ENCODE data around the gene VPS13A.

VPS13A gene

DNA sequence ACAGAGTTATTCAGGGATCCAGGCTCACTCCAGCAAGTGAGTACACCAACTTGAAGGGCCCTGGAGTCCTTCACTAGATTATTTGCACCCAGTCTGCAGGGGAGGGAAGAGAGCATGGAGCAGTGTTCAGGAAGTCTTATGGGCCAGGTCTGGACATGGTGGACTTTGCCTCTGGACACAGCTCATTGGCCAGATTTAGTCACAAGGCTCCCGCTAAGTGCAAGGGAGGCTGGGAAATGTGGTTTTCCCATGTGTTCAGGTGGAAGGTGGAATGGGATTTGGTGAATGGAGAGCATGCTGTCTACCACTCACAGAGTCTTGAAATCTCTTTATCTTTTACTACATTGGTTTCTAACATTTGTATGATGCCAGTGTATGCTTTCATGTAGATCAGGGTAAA, 270.3 kb downstream of the VPS13A start:
- ChIA-PET POLR2A (no interaction called here), CTCF (interaction anchor here (0.7 to 2.6 kb wide), 2 partner anchors 10 to 355 kb away, joined by 3 to 19 read pairs; no protein-coding TSS in a partner anchor)
- TF ChIP-seq ZNF776 (tag by site-specific recombination; IDR thresholded peaks at IDR 0.05; ENCODE audit: borderline replicate concordance) = no peak
- TF ChIP-seq, protein P1, sequence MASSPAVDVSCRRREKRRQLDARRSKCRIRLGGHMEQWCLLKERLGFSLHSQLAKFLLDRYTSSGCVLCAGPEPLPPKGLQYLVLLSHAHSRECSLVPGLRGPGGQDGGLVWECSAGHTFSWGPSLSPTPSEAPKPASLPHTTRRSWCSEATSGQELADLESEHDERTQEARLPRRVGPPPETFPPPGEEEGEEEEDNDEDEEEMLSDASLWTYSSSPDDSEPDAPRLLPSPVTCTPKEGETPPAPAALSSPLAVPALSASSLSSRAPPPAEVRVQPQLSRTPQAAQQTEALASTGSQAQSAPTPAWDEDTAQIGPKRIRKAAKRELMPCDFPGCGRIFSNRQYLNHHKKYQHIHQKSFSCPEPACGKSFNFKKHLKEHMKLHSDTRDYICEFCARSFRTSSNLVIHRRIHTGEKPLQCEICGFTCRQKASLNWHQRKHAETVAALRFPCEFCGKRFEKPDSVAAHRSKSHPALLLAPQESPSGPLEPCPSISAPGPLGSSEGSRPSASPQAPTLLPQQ (tag by site-specific recombination; IDR thresholded peaks at IDR 0.05) = no peak
- TF ChIP-seq ZNF211 (tag by site-specific recombination; IDR thresholded peaks at IDR 0.05; ENCODE audit: low read depth) = no peak
- TF ChIP-seq ZNF146 (tag by site-specific recombination; IDR thresholded peaks at IDR 0.05) = no peak
- no peak for TF ChIP-seq ZNF514 (tag by site-specific recombination; IDR thresholded peaks at IDR 0.05)
- TF ChIP-seq ZNF610 (tag by site-specific recombination; IDR thresholded peaks at IDR 0.05; ENCODE audit: borderline replicate concordance) = no peak
- TF ChIP-seq, protein P2, sequence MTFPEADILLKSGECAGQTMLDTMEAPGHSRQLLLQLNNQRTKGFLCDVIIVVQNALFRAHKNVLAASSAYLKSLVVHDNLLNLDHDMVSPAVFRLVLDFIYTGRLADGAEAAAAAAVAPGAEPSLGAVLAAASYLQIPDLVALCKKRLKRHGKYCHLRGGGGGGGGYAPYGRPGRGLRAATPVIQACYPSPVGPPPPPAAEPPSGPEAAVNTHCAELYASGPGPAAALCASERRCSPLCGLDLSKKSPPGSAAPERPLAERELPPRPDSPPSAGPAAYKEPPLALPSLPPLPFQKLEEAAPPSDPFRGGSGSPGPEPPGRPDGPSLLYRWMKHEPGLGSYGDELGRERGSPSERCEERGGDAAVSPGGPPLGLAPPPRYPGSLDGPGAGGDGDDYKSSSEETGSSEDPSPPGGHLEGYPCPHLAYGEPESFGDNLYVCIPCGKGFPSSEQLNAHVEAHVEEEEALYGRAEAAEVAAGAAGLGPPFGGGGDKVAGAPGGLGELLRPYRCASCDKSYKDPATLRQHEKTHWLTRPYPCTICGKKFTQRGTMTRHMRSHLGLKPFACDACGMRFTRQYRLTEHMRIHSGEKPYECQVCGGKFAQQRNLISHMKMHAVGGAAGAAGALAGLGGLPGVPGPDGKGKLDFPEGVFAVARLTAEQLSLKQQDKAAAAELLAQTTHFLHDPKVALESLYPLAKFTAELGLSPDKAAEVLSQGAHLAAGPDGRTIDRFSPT (tag by site-specific recombination; IDR thresholded peaks at IDR 0.05) = no peak
- no peak for TF ChIP-seq ZNF600 (tag by site-specific recombination; IDR thresholded peaks at IDR 0.05)
- TF ChIP-seq ZNF223 (tag by site-specific recombination; IDR thresholded peaks at IDR 0.05) = no peak
- TF ChIP-seq MYNN (tag by site-specific recombination; IDR thresholded peaks at IDR 0.05; ENCODE audit: borderline replicate concordance) = no peak
- no peak for TF ChIP-seq ZNF423 (tag by site-specific recombination; IDR thresholded peaks at IDR 0.05)
- TF ChIP-seq ZFP3 (tag by site-specific recombination; IDR thresholded peaks at IDR 0.05; ENCODE audit: low read depth) = no peak
- TF ChIP-seq ZNF621 (tag by site-specific recombination; IDR thresholded peaks at IDR 0.05) = no peak
- TF ChIP-seq, protein P3, sequence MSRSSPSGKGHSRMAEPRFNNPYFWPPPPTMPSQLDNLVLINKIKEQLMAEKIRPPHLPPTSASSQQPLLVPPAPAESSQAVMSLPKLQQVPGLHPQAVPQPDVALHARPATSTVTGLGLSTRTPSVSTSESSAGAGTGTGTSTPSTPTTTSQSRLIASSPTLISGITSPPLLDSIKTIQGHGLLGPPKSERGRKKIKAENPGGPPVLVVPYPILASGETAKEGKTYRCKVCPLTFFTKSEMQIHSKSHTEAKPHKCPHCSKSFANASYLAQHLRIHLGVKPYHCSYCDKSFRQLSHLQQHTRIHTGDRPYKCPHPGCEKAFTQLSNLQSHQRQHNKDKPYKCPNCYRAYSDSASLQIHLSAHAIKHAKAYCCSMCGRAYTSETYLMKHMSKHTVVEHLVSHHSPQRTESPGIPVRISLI (tag by site-specific recombination; IDR thresholded peaks at IDR 0.05) = no peak
- TF ChIP-seq ZBTB20 (tag by site-specific recombination; IDR thresholded peaks at IDR 0.05) = no peak
- no peak for TF ChIP-seq ZNF280D (tag by site-specific recombination; IDR thresholded peaks at IDR 0.05)
- TF ChIP-seq ZNF416 (tag by site-specific recombination; IDR thresholded peaks at IDR 0.05) = no peak
- TF ChIP-seq ZNF221 (tag by site-specific recombination; IDR thresholded peaks at IDR 0.05; ENCODE audit: borderline replicate concordance) = no peak
- TF ChIP-seq YY1 (tag by site-specific recombination; IDR thresholded peaks at IDR 0.05) = no peak
- no peak for TF ChIP-seq SP2 (tag by site-specific recombination; IDR thresholded peaks at IDR 0.05)
- H3K4me3 ChIP-seq (ENCODE audit: low read depth, low read length) = no peak overlapping the region
- H3K4me1 ChIP-seq (ENCODE audit: control insufficient read depth, insufficient read depth, low read length) = no peaks in the 10 kb centered on the region
- no peaks in the 10 kb centered on the region for H3K36me3 ChIP-seq (ENCODE audit: control insufficient read depth in 2 of 2, insufficient read depth in 1 of 2, low read length in 2 of 2)
- no peak overlapping the region for H3K27ac ChIP-seq (ENCODE audit: extremely low read depth, low read depth, low read length)
- no peaks in the 10 kb centered on the region for H3K9me3 ChIP-seq (ENCODE audit: control insufficient read depth, insufficient read depth, low read depth, low read length)

Measured in HEK293 (cell line).